K562 (cell line): ENCODE measurements around the gene PIM3. TPM values are rescaled to one million over a fixed set of nuclear protein-coding genes. Genes with fewer than 3 reads are reported as not detected.

Experiments
- ATAC-seq: fragments of 200-7000 bp; cut with Tn5 transposase; 3 replicates; pipeline ENCODE4 v1.9.1; 2020; ENCODE audit warnings: moderate library complexity
- BruUV-seq: library from RNA; stranded (reverse); fragments of 400-500 nt; replicated peaks from 2 replicates; lab custom pipeline; 2021; lab: Mats Ljungman, UMichigan
- CTCF ChIA-PET: fragments of 300-600 bp; formaldehyde crosslinking; extraction: SDS; loops from one replicate; lab custom pipeline; 2021; ENCODE audit warnings: low intra/inter-chr PET ratio; lab: Yijun Ruan, JAX
- POLR2A ChIA-PET: fragments of 300-600, 350-650 bp; sonication (Branson Sonifier 250); formaldehyde crosslinking; extraction: SDS; loops from one replicate; lab custom pipeline; 2021; ENCODE audit warnings: antibody characterized with exemption, inconsistent platforms; lab: Yijun Ruan, JAX
- DNase-seq, 4 experiments: peaks; one replicate each; pipeline versions ENCODE4 v3.0.0 to v3.0.0-alpha.2; 2011 to 2018; ENCODE audit warnings: low spot score in 3 of 4, mixed read lengths in 3 of 4; ENCODE audit errors: extremely low read depth in 1 of 4
- FAIRE-seq: peaks from 2 replicates; lab custom pipeline; 2011; peaks lifted over from hg19 to GRCh38; lab: Jason Lieb, UNC
- H2AFZ ChIP-seq: 2 replicates; pipeline ENCODE4 v1.6.0; 2011; ENCODE audit warnings: low read depth, low read length, control low read depth, inconsistent platforms
- H3K27ac ChIP-seq: fragments of 200-600 bp; 3 replicates; pipeline ENCODE4 v1.8.0; 2011; ENCODE audit warnings: low read depth, mild to moderate bottlenecking, control low read depth, inconsistent platforms, low read length, moderate library complexity, mixed read lengths; ENCODE audit errors: extremely low read depth
- H3K27me3 ChIP-seq, 2 experiments: fragments of 300-600 bp in 1 of 2; 2 replicates in 1 of 2; 3 replicates in 1 of 2; pipeline versions ENCODE4 v1.6.0 to v1.8.0; 2011; ENCODE audit warnings: inconsistent platforms in 2 of 2, low read length in 2 of 2, mild to moderate bottlenecking in 1 of 2, mixed read lengths in 1 of 2, moderate library complexity in 1 of 2; ENCODE audit not compliant: control insufficient read depth in 2 of 2, insufficient read depth in 2 of 2
- H3K36me3 ChIP-seq: fragments of 300-600 bp; 3 replicates; pipeline ENCODE4 v1.8.0; 2011; ENCODE audit warnings: mild to moderate bottlenecking, low read length, inconsistent platforms; ENCODE audit not compliant: control insufficient read depth, insufficient read depth
- H3K4me1 ChIP-seq, 2 experiments: fragments of 200-600 bp in 1 of 2; replicated peaks in 1 of 2; 2 replicates in 1 of 2; 3 replicates in 1 of 2; pipeline versions ENCODE4 v1.5.1 to v1.8.0; 2011; ENCODE audit warnings: inconsistent platforms in 2 of 2, low read length in 2 of 2, mild to moderate bottlenecking in 1 of 2, mixed read lengths in 1 of 2, moderate library complexity in 1 of 2; ENCODE audit not compliant: control insufficient read depth in 2 of 2, insufficient read depth in 2 of 2
- H3K4me2 ChIP-seq: 2 replicates; pipeline ENCODE4 v1.6.1; 2011; ENCODE audit warnings: low read length, control low read depth, inconsistent platforms, mixed read lengths; ENCODE audit not compliant: insufficient read depth
- H3K4me3 ChIP-seq: fragments of 200-600 bp; sonication (generic), shearing (Covaris generic); 2 replicates; pipeline ENCODE4 v1.5.1; 2016; ENCODE audit warnings: control low read depth, inconsistent platforms
- H3K79me2 ChIP-seq: fragments of 200-600 bp; 3 replicates; pipeline ENCODE4 v1.8.0; 2011; ENCODE audit warnings: low read length, inconsistent platforms; ENCODE audit not compliant: control insufficient read depth, insufficient read depth
- H3K9ac ChIP-seq, 2 experiments: 2 replicates each; pipeline versions ENCODE4 v1.6.0 to v1.6.1; 2011; ENCODE audit warnings: low read depth in 2 of 2, low read length in 2 of 2, control low read depth in 1 of 2, inconsistent platforms in 1 of 2, mild to moderate bottlenecking in 1 of 2, mixed read lengths in 1 of 2; ENCODE audit not compliant: insufficient read depth in 1 of 2
- H3K9me1 ChIP-seq: one replicate; pipeline ENCODE4 v1.6.0; 2011; ENCODE audit warnings: inconsistent platforms, mild to moderate bottlenecking, low read length, moderate library complexity; ENCODE audit not compliant: control insufficient read depth, insufficient read depth
- H3K9me3 ChIP-seq: replicated peaks from 2 replicates; pipeline ENCODE4 v1.5.1; 2011; ENCODE audit warnings: low read depth, low read length, inconsistent platforms; ENCODE audit not compliant: control insufficient read depth, insufficient read depth
- H4K20me1 ChIP-seq: replicated peaks from 2 replicates; pipeline ENCODE4 v1.6.1; 2011; ENCODE audit warnings: low read length, inconsistent platforms, mixed read lengths; ENCODE audit not compliant: control insufficient read depth, insufficient read depth
- CREBBP ChIP-seq: IDR thresholded peaks from one replicate; pipeline ENCODE4 v1.6.1; 2012; ENCODE audit warnings: low read depth, mild to moderate bottlenecking, control low read depth, inconsistent platforms, low read length
- EP400 ChIP-seq: fragments of 450-650 bp; IDR thresholded peaks from 2 replicates; pipeline ENCODE4 v1.6.1; 2017; ENCODE audit warnings: antibody characterized with exemption, mild to moderate bottlenecking, moderate library complexity
- ESRRB ChIP-seq: fragments of 250-450 bp; sonication (Bioruptor Pico); IDR thresholded peaks from 2 replicates; pipeline ENCODE4 v1.5.0; 2020; ENCODE audit warnings: mild to moderate bottlenecking, moderate library complexity, borderline replicate concordance
- HDAC2 ChIP-seq: fragments of 450-650 bp; IDR thresholded peaks from 2 replicates; pipeline ENCODE4 v1.6.1; 2016; ENCODE audit warnings: mild to moderate bottlenecking
- HDAC6 ChIP-seq: IDR thresholded peaks from 2 replicates; pipeline ENCODE4 v1.6.1; 2012; ENCODE audit warnings: low read depth, mild to moderate bottlenecking, control low read depth, inconsistent platforms, low read length, moderate library complexity
- HEY1 ChIP-seq: fragments of 250-450 bp; sonication (Bioruptor Pico); IDR thresholded peaks from 2 replicates; pipeline ENCODE4 v1.5.0; 2020; ENCODE audit warnings: mild to moderate bottlenecking, moderate library complexity, borderline replicate concordance
- JUN ChIP-seq, 2 experiments: sonication (generic) in 1 of 2; formaldehyde crosslinking in 1 of 2; IDR thresholded peaks; 2 replicates each; pipeline versions ENCODE4 v1.6.1 to v1.8.0; 2012 to 2022; ENCODE audit warnings: borderline replicate concordance in 2 of 2, mild to moderate bottlenecking in 2 of 2, improper control_type of control experiment in 1 of 2, low read depth in 1 of 2, low read length in 1 of 2, missing genetic modification reagents in 1 of 2
- KAT2B ChIP-seq: IDR thresholded peaks from one replicate; pipeline ENCODE4 v1.6.1; 2012; ENCODE audit warnings: low read depth, mild to moderate bottlenecking, control low read depth, inconsistent platforms, low read length, moderate library complexity
- MTA2 ChIP-seq: fragments of 450-650 bp; IDR thresholded peaks from 2 replicates; pipeline ENCODE4 v1.6.1; 2016; ENCODE audit warnings: low read depth
- NCOA2 ChIP-seq, 2 experiments: fragments of 450-650 bp; IDR thresholded peaks; 2 replicates each; pipeline ENCODE4 v1.6.1; 2018; ENCODE audit warnings: mild to moderate bottlenecking in 2 of 2, moderate library complexity in 1 of 2; ENCODE audit not compliant: partially characterized antibody in 2 of 2
- SMARCC2 ChIP-seq: fragments of 450-650 bp; IDR thresholded peaks from 2 replicates; pipeline ENCODE4 v1.6.1; 2017; ENCODE audit warnings: antibody characterized with exemption, moderate library complexity, mild to moderate bottlenecking, low read depth
- TCF3 ChIP-seq: sonication (generic); formaldehyde crosslinking; IDR thresholded peaks from 2 replicates; pipeline ENCODE4 v1.4.0; 2020; ENCODE audit warnings: mild to moderate bottlenecking, missing genetic modification reagents
- XRCC5 ChIP-seq: fragments of 200-400 bp; formaldehyde crosslinking; IDR thresholded peaks from 2 replicates; pipeline ENCODE4 v1.6.1; 2017; ENCODE audit warnings: low read depth, mild to moderate bottlenecking, low read length
- ZNF212 ChIP-seq: fragments of 450-650 bp; formaldehyde crosslinking; IDR thresholded peaks from 2 replicates; pipeline ENCODE4 v1.4.0; 2020; ENCODE audit warnings: mild to moderate bottlenecking
- ZNF274 ChIP-seq: IDR thresholded peaks from 2 replicates; pipeline ENCODE4 v1.6.1; 2011; ENCODE audit warnings: low read depth, mild to moderate bottlenecking, low read length, moderate library complexity, borderline replicate concordance
- ZNF347 ChIP-seq: fragments of 450-650 bp; formaldehyde crosslinking; IDR thresholded peaks from 2 replicates; pipeline ENCODE4 v1.4.0; 2020; ENCODE audit warnings: low read depth, mild to moderate bottlenecking, moderate library complexity
- ZNF431 ChIP-seq: sonication (generic); formaldehyde crosslinking; IDR thresholded peaks from 2 replicates; pipeline ENCODE4 v1.8.0; 2022; ENCODE audit warnings: mild to moderate bottlenecking, missing genetic modification reagents
- ZNF695 ChIP-seq: fragments of 450-650 bp; formaldehyde crosslinking; IDR thresholded peaks from 2 replicates; pipeline ENCODE4 v1.4.0; 2020; ENCODE audit warnings: mild to moderate bottlenecking, moderate library complexity
- ZNF707 ChIP-seq: fragments of 250-450 bp; sonication (Bioruptor Pico); conservative IDR thresholded peaks from 2 replicates; pipeline ENCODE4 v1.8.0; 2022; ENCODE audit warnings: inconsistent platforms, mild to moderate bottlenecking, moderate library complexity
- WGBS: fragments of 100-300 bp; shearing (Covaris generic); methylation state at CpG from one replicate; pipeline ENCODE4 v1.1.6; 2016; ENCODE audit warnings: low coverage, mixed read lengths; ENCODE audit not compliant: insufficient coverage; ENCODE audit errors: missing lambda C conversion rate; 5-methylcytosine and 5-hydroxymethylcytosine counted together
- in situ Hi-C: fragments of 300-500 bp; cut with MboI; formaldehyde crosslinking; loops from 4 replicates; pipeline ENCODE4 v1.15.0; 2018; ENCODE audit warnings: inconsistent platforms, mixed read lengths
- intact Hi-C: fragments of 100-400 bp; cut with micrococcal nuclease; formaldehyde crosslinking; loops from 2 replicates; pipeline ENCODE4 v1.14.2; 2022
- polyA plus RNA-seq, 8 experiments: library from polyadenylated mRNA; depleted of rRNA in 4 of 8; stranded (reverse) in 5 of 8; unstranded in 3 of 8; fragments of >200 nt; fragmentation: Nextera tagmentation in 2 of 8; fragmentation: Illumina TruSeq in 1 of 8; extraction: Ambion mirVana in 2 of 8; extraction: Trizol in 1 of 8; gene quantifications; 2 replicates each; pipeline versions ENCODE4 v1.2.1 to v1.2.3, GENCODE V29; 2011 to 2014; ENCODE audit warnings: inconsistent platforms in 1 of 8, missing spikeins in 1 of 8
- total RNA-seq, 7 experiments: library from RNA; depleted of rRNA in 6 of 7; stranded (reverse); fragments of >200 nt in 6 of 7; fragmentation: Illumina TruSeq in 2 of 7; extraction: Trizol in 2 of 7; gene quantifications; 2 replicates each; pipeline versions ENCODE4 v1.2.1 to v1.2.3, GENCODE V29; 2011 to 2021; ENCODE audit warnings: low replicate concordance in 1 of 7
- TF ChIP-seq, protein P1 (sequence below): fragments of 250-450 bp; sonication (Bioruptor Pico); IDR thresholded peaks from 2 replicates; pipeline ENCODE4 v1.8.0; 2021; ENCODE audit warnings: moderate library complexity, mild to moderate bottlenecking, inconsistent platforms

PIM3 gene
- total and polyA plus RNA-seq, 9 of the 15 experiments (the other 6 are each of a cell fraction or from before 2014, with no cell fraction given), result 0.24 to 40.5 (median 5.3) TPM

DNA sequence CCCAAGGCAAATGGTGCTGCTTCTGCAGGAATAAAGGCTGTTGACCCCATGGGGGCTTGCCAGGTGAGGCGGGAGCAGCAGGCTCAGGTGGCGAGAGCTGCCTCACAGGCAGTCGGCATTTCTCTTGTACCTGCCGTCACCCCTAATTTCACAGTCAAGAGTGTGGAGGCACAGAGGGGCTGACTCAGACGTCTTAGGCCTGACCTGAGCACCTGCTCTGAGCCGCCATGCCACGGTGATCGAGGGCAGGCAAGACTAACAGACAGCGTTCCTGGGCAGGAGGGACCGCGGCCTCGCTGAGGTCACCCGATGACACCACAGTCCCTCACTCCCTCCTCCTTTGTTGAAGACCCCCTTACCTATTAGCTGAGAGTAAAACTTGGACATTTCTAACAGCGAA is 47.5 kb upstream of the PIM3 start:
- intact Hi-C loops (no loop called here), in situ Hi-C loops (loop anchor here (10.0 kb wide), 1 partner anchor 88 kb away; the partner anchor contains the start of gene BRD1)
- Histone ChIP-seq H3K9me1 (no peaks in the 10 kb centered on the region), H3K9me3 (no peaks in the 10 kb centered on the region), H4K20me1 (no peaks in the 10 kb centered on the region), H2AFZ (no peak overlapping the region), H3K4me3 (no peak overlapping the region), H3K4me1 (peaks cover 3 to 14% of the 10 kb centered on the region in 2 experiments; a peak in 4 of 5 replicates), H3K27me3 (no peaks in the 10 kb centered on the region), H3K9ac (no peak overlapping the region), H3K27ac (no peak overlapping the region), H3K4me2 (no peak overlapping the region), H3K79me2 (peaks cover 14% of the 10 kb centered on the region), H3K36me3 (peaks cover 7% of the 10 kb centered on the region; the same call in 2 of the 3 replicates)
- ATAC-seq, result no peak
- 82% methylated on average over 4 of the region's 14 CpGs for WGBS
- no peak for DNase-seq
- BruUV-seq, result no TSS peak
- ChIA-PET CTCF (no interaction called here), POLR2A (interaction anchor here (0.6 to 0.8 kb wide), 3 partner anchors 53 to 598 kb away, joined by 3 read pairs; no protein-coding TSS in a partner anchor)
- TF ChIP-seq TCF3 (CRISPR knock-in tag), result no peak
- TF ChIP-seq CREBBP, result no peak
- TF ChIP-seq NCOA2 (IDR thresholded peaks at IDR 0.05; ENCODE audit: partially characterized antibody in 2 of 2), result no peak
- TF ChIP-seq ZNF707, result no peak
- TF ChIP-seq ZNF695 (CRISPR knock-in tag), result no peak
- TF ChIP-seq HDAC2, result no peak
- TF ChIP-seq XRCC5, result no peak
- TF ChIP-seq ZNF431, result no peak
- TF ChIP-seq EP400, result no peak
- TF ChIP-seq KAT2B, result no peak
- TF ChIP-seq HEY1 (CRISPR knock-in tag), result no peak
- TF ChIP-seq ZNF212 (CRISPR knock-in tag), result no peak
- TF ChIP-seq HDAC6, result no peak
- TF ChIP-seq, protein P1, sequence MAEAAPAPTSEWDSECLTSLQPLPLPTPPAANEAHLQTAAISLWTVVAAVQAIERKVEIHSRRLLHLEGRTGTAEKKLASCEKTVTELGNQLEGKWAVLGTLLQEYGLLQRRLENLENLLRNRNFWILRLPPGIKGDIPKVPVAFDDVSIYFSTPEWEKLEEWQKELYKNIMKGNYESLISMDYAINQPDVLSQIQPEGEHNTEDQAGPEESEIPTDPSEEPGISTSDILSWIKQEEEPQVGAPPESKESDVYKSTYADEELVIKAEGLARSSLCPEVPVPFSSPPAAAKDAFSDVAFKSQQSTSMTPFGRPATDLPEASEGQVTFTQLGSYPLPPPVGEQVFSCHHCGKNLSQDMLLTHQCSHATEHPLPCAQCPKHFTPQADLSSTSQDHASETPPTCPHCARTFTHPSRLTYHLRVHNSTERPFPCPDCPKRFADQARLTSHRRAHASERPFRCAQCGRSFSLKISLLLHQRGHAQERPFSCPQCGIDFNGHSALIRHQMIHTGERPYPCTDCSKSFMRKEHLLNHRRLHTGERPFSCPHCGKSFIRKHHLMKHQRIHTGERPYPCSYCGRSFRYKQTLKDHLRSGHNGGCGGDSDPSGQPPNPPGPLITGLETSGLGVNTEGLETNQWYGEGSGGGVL (CRISPR knock-in tag), result no peak
- TF ChIP-seq ESRRB (CRISPR knock-in tag), result no peak
- TF ChIP-seq MTA2, result no peak
- TF ChIP-seq SMARCC2, result no peak
- no peak for TF ChIP-seq ZNF274
- no peak for TF ChIP-seq JUN (IDR thresholded peaks at IDR 0.05; ENCODE audit: borderline replicate concordance, low read depth, low read length)
- TF ChIP-seq JUN (CRISPR knock-in tag; IDR thresholded peaks at IDR 0.05; ENCODE audit: borderline replicate concordance), result no peak
- no peak for TF ChIP-seq ZNF347
- TF ChIP-seq, all 486 proteins: peak for 0
- no peak for FAIRE-seq
